ENCODE measurements around the gene ZNF391. TPM values are rescaled to one million over a fixed set of nuclear protein-coding genes. Genes with fewer than 3 reads are reported as not detected.
"Not testable (repeated sequence)": the region's sequence is repeated elsewhere in the genome, so short reads cannot be mapped to it uniquely, and the experiment has no call there.

ZNF391 gene
- total and polyA plus RNA-seq, 4 donors, result 0.14 to 0.61 (median 0.27) TPM

- H3K9ac ChIP-seq (ENCODE audit: low read depth in 1 of 2, low read length in 2 of 2), result no peak overlapping the region
- H3K4me1 ChIP-seq (ENCODE audit: control insufficient read depth in 4 of 4, insufficient read depth in 4 of 4, low read length in 3 of 4), result no peaks in the 10 kb centered on the region
- peaks cover 0 to 3% (median 0%) of the 10 kb centered on the region in 4 donors for H3K27me3 ChIP-seq (ENCODE audit: control insufficient read depth in 4 of 4, insufficient read depth in 4 of 4, low read length in 3 of 4)
- no peaks in the 10 kb centered on the region for H3K36me3 ChIP-seq (ENCODE audit: control insufficient read depth in 4 of 4, insufficient read depth in 3 of 4, low read depth in 1 of 4, low read length in 3 of 4)
- no peak overlapping the region for H3K4me3 ChIP-seq (ENCODE audit: low read depth in 1 of 3, low read length in 3 of 3)
- no peak overlapping the region for H3K27ac ChIP-seq (ENCODE audit: low read depth in 1 of 2, low read length in 2 of 2)
- TF ChIP-seq RAD21 (IDR thresholded peaks at IDR 0.05) (no peak), EGR1 (IDR thresholded peaks at IDR 0.05; ENCODE audit: low read depth in 2 of 2) (no peak), CTCF (IDR thresholded peaks at IDR 0.05; ENCODE audit: low read depth, low read length, missing input control) (no peak), REST (IDR thresholded peaks at IDR 0.05) (no peak), GABPA (IDR thresholded peaks at IDR 0.05 in 1 of 2, conservative IDR thresholded peaks at IDR 0.05 in 1 of 2) (no peak), HNF4A (conservative IDR thresholded peaks at IDR 0.05) (no peak), JUND (IDR thresholded peaks at IDR 0.05) (no peak)
- WGBS, result 52% methylated on average over 32 of the region's 32 CpGs
- no peak for DNase-seq (ENCODE audit: low spot score)
- peaks cover 5 to 10% (median 8%) of the 10 kb centered on the region in 4 donors for H3K9me3 ChIP-seq (ENCODE audit: control insufficient read depth in 4 of 4, low read length in 3 of 4)
Measured at GRCh38 chr6:27422651-27423332, 34.2 kb downstream of the ZNF391 start.

- peaks cover 5 to 14% (median 12%) of the 10 kb centered on the region in 4 donors for H3K9me3 ChIP-seq (ENCODE audit: control insufficient read depth in 4 of 4, low read length in 3 of 4)
- H3K9ac ChIP-seq (ENCODE audit: low read depth in 1 of 2, low read length in 2 of 2); H3K4me3 ChIP-seq (ENCODE audit: low read depth in 1 of 3, low read length in 3 of 3); H3K27ac ChIP-seq (ENCODE audit: low read depth in 1 of 2, low read length in 2 of 2); H3K27me3 ChIP-seq (ENCODE audit: control insufficient read depth in 4 of 4, insufficient read depth in 4 of 4, low read length in 3 of 4); H3K36me3 ChIP-seq (ENCODE audit: control insufficient read depth in 4 of 4, insufficient read depth in 3 of 4, low read depth in 1 of 4, low read length in 3 of 4); H3K4me1 ChIP-seq (ENCODE audit: control insufficient read depth in 4 of 4, insufficient read depth in 4 of 4, low read length in 3 of 4); DNase-seq (ENCODE audit: low spot score): not testable (repeated sequence)
- 82% methylated on average over 36 of the region's 36 CpGs for WGBS
Measured at GRCh38 chr6:27424851-27425250, 36.3 kb downstream of the ZNF391 start.

- Histone ChIP-seq H3K4me1 (ENCODE audit: control insufficient read depth in 4 of 4, insufficient read depth in 4 of 4, low read length in 3 of 4) (no peaks in the 10 kb centered on the region), H3K36me3 (ENCODE audit: control insufficient read depth in 4 of 4, insufficient read depth in 3 of 4, low read depth in 1 of 4, low read length in 3 of 4) (no peaks in the 10 kb centered on the region), H3K4me3 (ENCODE audit: low read depth in 1 of 3, low read length in 3 of 3) (no peak overlapping the region), H3K9me3 (ENCODE audit: control insufficient read depth in 4 of 4, low read length in 3 of 4) (peaks cover 5 to 16% (median 13%) of the 10 kb centered on the region in 4 donors), H3K27me3 (ENCODE audit: control insufficient read depth in 4 of 4, insufficient read depth in 4 of 4, low read length in 3 of 4) (no peaks in the 10 kb centered on the region), H3K9ac (ENCODE audit: low read depth in 1 of 2, low read length in 2 of 2) (no peak overlapping the region), H3K27ac (ENCODE audit: low read depth in 1 of 2, low read length in 2 of 2) (no peak overlapping the region)
- DNase-seq (ENCODE audit: low spot score), result no peak
- 51% methylated on average over 4 of the region's 4 CpGs for WGBS
- TF ChIP-seq RAD21 (IDR thresholded peaks at IDR 0.05) (no peak), MAX (IDR thresholded peaks at IDR 0.05) (no peak), REST (IDR thresholded peaks at IDR 0.05) (no peak), SP1 (IDR thresholded peaks at IDR 0.05) (no peak), RXRA (IDR thresholded peaks at IDR 0.05) (no peak), FOXA1 (IDR thresholded peaks at IDR 0.05) (no peak), EGR1 (IDR thresholded peaks at IDR 0.05; ENCODE audit: low read depth in 2 of 2) (no peak), GABPA (IDR thresholded peaks at IDR 0.05 in 1 of 2, conservative IDR thresholded peaks at IDR 0.05 in 1 of 2) (no peak), HNF4A (conservative IDR thresholded peaks at IDR 0.05) (no peak), YY1 (IDR thresholded peaks at IDR 0.05) (no peak), TAF1 (conservative IDR thresholded peaks at IDR 0.05) (no peak), CTCF (IDR thresholded peaks at IDR 0.05; ENCODE audit: low read depth, low read length, missing input control) (no peak), HNF4G (IDR thresholded peaks at IDR 0.05) (no peak)
Measured at GRCh38 chr6:27426045-27426620, 37.6 kb downstream of the ZNF391 start.

Data from liver (tissue), 9 donors.